Retinal pigment epithelial cell (primary cell): ENCODE data around the gene RNGTT.

ENCODE experiments used
- DNase-seq: peaks from one replicate; pipeline ENCODE4 v3.0.0-alpha.2; 2010; ENCODE audit warnings: low read depth
- H3K4me3 ChIP-seq: 2 replicates; pipeline ENCODE4 v1.5.1; 2011; ENCODE audit warnings: mild to moderate bottlenecking, low read length, control low read depth, moderate library complexity
- CTCF ChIP-seq: conservative IDR thresholded peaks from 2 replicates; pipeline ENCODE4 v1.5.1; 2011; ENCODE audit warnings: low read depth, low read length, control low read depth, inconsistent platforms

The RNGTT gene

GRCh38 chr6:88852000-88852399, 111.4 kb downstream of the RNGTT start:
- H3K4me3 ChIP-seq: no peak overlapping the region
- DNase-seq: no peak
- TF ChIP-seq CTCF: no peak

- DNase-seq: no peak
- no peak overlapping the region for H3K4me3 ChIP-seq
- no peak for TF ChIP-seq CTCF
Observed at GRCh38 chr6:88848870-88849269, 114.5 kb downstream of the RNGTT start.

- H3K4me3 ChIP-seq: no peak overlapping the region
- DNase-seq: no peak
- TF ChIP-seq CTCF: no peak
Observed at GRCh38 chr6:88843040-88843439, 120.4 kb downstream of the RNGTT start.

GRCh38 chr6:88842320-88842719, 121.1 kb downstream of the RNGTT start:
- TF ChIP-seq CTCF: no peak
- DNase-seq: no peak

GRCh38 chr6:88840796-88841539, 122.5 kb downstream of the RNGTT start:
- no peak for DNase-seq
- no peak overlapping the region for H3K4me3 ChIP-seq
- TF ChIP-seq CTCF: no peak

More at GRCh38 chr6:88842320-88842719, 121.1 kb downstream of the RNGTT start:
- H3K4me3 ChIP-seq: no peak overlapping the region

- TF ChIP-seq CTCF: no peak
- no peak for DNase-seq
- no peak overlapping the region for H3K4me3 ChIP-seq
Observed at GRCh38 chr6:88840289-88840688, 123.1 kb downstream of the RNGTT start.

- no peak overlapping the region for H3K4me3 ChIP-seq
- no peak for DNase-seq
- no peak for TF ChIP-seq CTCF
Observed at GRCh38 chr6:88839280-88839679, 124.1 kb downstream of the RNGTT start.
